Keratinocyte (primary cell): ENCODE measurements around the gene PPM1M. TPM values are rescaled to one million over a fixed set of nuclear protein-coding genes. Genes with fewer than 3 reads are reported as not detected.

Source experiments
- DNase-seq: peaks from one replicate; pipeline ENCODE4 v3.0.0-alpha.2; 2011; ENCODE audit warnings: low read depth, missing footprints, low spot score
- FAIRE-seq: peaks from 2 replicates; lab custom pipeline; 2011; peaks lifted over from hg19 to GRCh38; lab: Jason Lieb, UNC
- H2AFZ ChIP-seq: 2 replicates; pipeline ENCODE4 v1.6.0; 2012; ENCODE audit warnings: low read length, control low read depth, inconsistent platforms; ENCODE audit not compliant: control insufficient read depth
- H3K27ac ChIP-seq: 2 replicates; pipeline ENCODE4 v1.5.1; 2011; ENCODE audit warnings: low read length; ENCODE audit not compliant: control insufficient read depth, insufficient read depth
- H3K27me3 ChIP-seq: 3 replicates; pipeline ENCODE4 v1.6.0; 2011; ENCODE audit warnings: low read length; ENCODE audit not compliant: control insufficient read depth, insufficient read depth; ENCODE audit errors: extremely low read depth
- H3K36me3 ChIP-seq, 2 experiments: 2 replicates in 1 of 2; 3 replicates in 1 of 2; pipeline ENCODE4 v1.5.1; 2011; ENCODE audit warnings: low read length in 2 of 2, mild to moderate bottlenecking in 1 of 2; ENCODE audit not compliant: control insufficient read depth in 2 of 2, insufficient read depth in 2 of 2; ENCODE audit errors: extremely low read depth in 1 of 2
- H3K4me1 ChIP-seq: 3 replicates; pipeline ENCODE4 v1.5.1; 2011; ENCODE audit warnings: low read length; ENCODE audit not compliant: control insufficient read depth, insufficient read depth; ENCODE audit errors: extremely low read depth
- H3K4me2 ChIP-seq: 3 replicates; pipeline ENCODE4 v1.6.0; 2011; ENCODE audit warnings: low read depth, low read length; ENCODE audit not compliant: control insufficient read depth, insufficient read depth; ENCODE audit errors: extremely low read depth
- H3K4me3 ChIP-seq, 3 experiments: fragments of 200-600 bp in 1 of 3; sonication (generic) in 1 of 3; 2 replicates in 2 of 3; 3 replicates in 1 of 3; pipeline ENCODE4 v1.5.1; 2011 to 2016; ENCODE audit warnings: low read length in 3 of 3, mild to moderate bottlenecking in 3 of 3, control low read depth in 2 of 3, inconsistent platforms in 1 of 3, low read depth in 1 of 3, mixed read lengths in 1 of 3, mixed run types in 1 of 3, moderate library complexity in 1 of 3; ENCODE audit not compliant: control insufficient read depth in 2 of 3, insufficient read depth in 2 of 3; ENCODE audit errors: extremely low read depth in 1 of 3
- H3K79me2 ChIP-seq: 2 replicates; pipeline ENCODE4 v1.6.0; 2012; ENCODE audit warnings: low read length; ENCODE audit not compliant: control insufficient read depth, insufficient read depth
- H3K9ac ChIP-seq: 3 replicates; pipeline ENCODE4 v1.6.0; 2011; ENCODE audit warnings: low read length; ENCODE audit not compliant: control insufficient read depth, insufficient read depth; ENCODE audit errors: extremely low read depth
- H3K9me1 ChIP-seq: 3 replicates; pipeline ENCODE4 v1.6.0; 2011; ENCODE audit warnings: low read length; ENCODE audit not compliant: control insufficient read depth, insufficient read depth; ENCODE audit errors: extremely low read depth
- H3K9me3 ChIP-seq: 2 replicates; pipeline ENCODE4 v1.5.1; 2012; ENCODE audit warnings: low read depth, low read length; ENCODE audit not compliant: control insufficient read depth
- H4K20me1 ChIP-seq: 3 replicates; pipeline ENCODE4 v1.6.0; 2011; ENCODE audit warnings: low read length; ENCODE audit not compliant: control insufficient read depth, insufficient read depth; ENCODE audit errors: extremely low read depth
- CTCF ChIP-seq, 3 experiments: IDR thresholded peaks in 1 of 3; conservative IDR thresholded peaks in 1 of 3; optimal IDR thresholded peaks in 1 of 3; 2 replicates in 2 of 3; 3 replicates in 1 of 3; pipeline versions ENCODE3 to v1.5.1; 2011; ENCODE audit warnings: low read length in 3 of 3, mild to moderate bottlenecking in 3 of 3, moderate library complexity in 2 of 3, control low read depth in 1 of 3, inconsistent platforms in 1 of 3; ENCODE audit not compliant: insufficient read depth in 2 of 3; ENCODE audit errors: extremely low read depth in 1 of 3
- EZH2 ChIP-seq: IDR thresholded peaks from one replicate; pipeline ENCODE4 v1.6.1; 2012; ENCODE audit warnings: inconsistent platforms, mild to moderate bottlenecking, low read length, moderate library complexity
- dilution Hi-C: fragments of 300-500 bp; cut with MboI; formaldehyde crosslinking; loops from one replicate; pipeline ENCODE4 v1.7.0; 2020; ENCODE audit warnings: low sequenced_read_pairs; ENCODE audit not compliant: extremely low pct_ligation_motif_present
- polyA plus RNA-seq, 5 experiments: library from polyadenylated mRNA; depleted of rRNA in 3 of 5; stranded (reverse) in 3 of 5; stranded (forward) in 1 of 5; unstranded in 1 of 5; fragments of >200 nt; gene quantifications; 1 replicate in 1 of 5; 2 replicates in 3 of 5; 3 replicates in 1 of 5; pipeline versions ENCODE4 v1.2.1 to v1.2.3, GENCODE V29; 2011 to 2012; ENCODE audit warnings: missing spikeins in 2 of 5, low read depth in 1 of 5, low replicate concordance in 1 of 5

The PPM1M gene
- polyA plus RNA-seq, 1 donor (not counting 4 experiments of a cell fraction or from before 2014, with no cell fraction given) = 6.4 TPM

GRCh38 chr3:52203701-52204100 lies 41.9 kb upstream of the PPM1M start:
- H4K20me1 ChIP-seq = no peaks in the 10 kb centered on the region
- no peak for TF ChIP-seq CTCF (optimal IDR thresholded peaks at IDR 0.05 in 1 of 3, IDR thresholded peaks at IDR 0.05 in 1 of 3, conservative IDR thresholded peaks at IDR 0.05 in 1 of 3; ENCODE audit: extremely low read depth in 1 of 3, insufficient read depth in 2 of 3, low read length in 3 of 3)
- no peak for TF ChIP-seq EZH2
- H3K9me1 ChIP-seq = no peaks in the 10 kb centered on the region
- H3K27ac ChIP-seq = no peak overlapping the region
- DNase-seq = no peak
- no peak overlapping the region for H3K4me3 ChIP-seq
- peaks cover 30 to 56% of the 10 kb centered on the region in 2 experiments for H3K36me3 ChIP-seq
- no peak for FAIRE-seq
- no peak overlapping the region for H3K9ac ChIP-seq
- no peaks in the 10 kb centered on the region for H3K27me3 ChIP-seq
- dilution Hi-C loops = no loop called here
- H3K4me1 ChIP-seq = peaks cover 22% of the 10 kb centered on the region
- peaks cover 11% of the 10 kb centered on the region for H3K79me2 ChIP-seq
- H2AFZ ChIP-seq = no peak overlapping the region
- H3K9me3 ChIP-seq = no peaks in the 10 kb centered on the region
- H3K4me2 ChIP-seq = no peak overlapping the region

- no peak overlapping the region for H2AFZ ChIP-seq
- no peaks in the 10 kb centered on the region for H3K9me1 ChIP-seq
- dilution Hi-C loops = no loop called here
- H3K9me3 ChIP-seq = no peaks in the 10 kb centered on the region
- H3K27ac ChIP-seq = no peak overlapping the region
- H3K4me2 ChIP-seq = no peak overlapping the region
- DNase-seq (no peak), FAIRE-seq (peak; percentile 32)
- peaks cover 3% of the 10 kb centered on the region for H3K79me2 ChIP-seq
- no peak for TF ChIP-seq EZH2
- H3K9ac ChIP-seq = no peak overlapping the region
- peaks cover 32 to 56% of the 10 kb centered on the region in 2 experiments for H3K36me3 ChIP-seq
- H3K4me3 ChIP-seq = no peak overlapping the region
- no peaks in the 10 kb centered on the region for H4K20me1 ChIP-seq
- H3K4me1 ChIP-seq = peaks cover 16% of the 10 kb centered on the region
- no peaks in the 10 kb centered on the region for H3K27me3 ChIP-seq
Observed at GRCh38 chr3:52204337-52205073, 41.1 kb upstream of the PPM1M start.
